A549 (cell line): Measurements from ENCODE around the gene SLC7A6OS. TPM values are rescaled to one million over a fixed set of nuclear protein-coding genes. Genes with fewer than 3 reads are reported as not detected.

Experiments
- ATAC-seq, 2 experiments: fragments of 200-7000 bp in 1 of 2; fragments of >200 bp in 1 of 2; cut with Nextera tagmentation in 1 of 2; cut with Tn5 transposase in 1 of 2; 3 replicates each; pipeline versions ENCODE4 v1.8.0 to v1.9.1; 2018 to 2020; ENCODE audit warnings: mild to moderate bottlenecking in 1 of 2, moderate library complexity in 1 of 2
- CTCF ChIA-PET: fragments of 300-600 bp; sonication (Branson Sonifier 250); formaldehyde crosslinking; extraction: SDS; loops from one replicate; lab custom pipeline; 2021; ENCODE audit warnings: antibody characterized with exemption, inconsistent platforms; lab: Yijun Ruan, JAX
- POLR2A ChIA-PET: fragments of 350-600 bp; formaldehyde crosslinking; extraction: SDS; loops from one replicate; lab custom pipeline; 2021; ENCODE audit warnings: antibody characterized with exemption, inconsistent platforms; lab: Yijun Ruan, JAX
- DNase-seq, 2 experiments: peaks; one replicate each; pipeline versions ENCODE4 v3.0.0 to v3.0.0-alpha.2; 2011 to 2016; ENCODE audit warnings: low read depth in 1 of 2, low spot score in 1 of 2
- FAIRE-seq: peaks from 2 replicates; lab custom pipeline; 2011; peaks lifted over from hg19 to GRCh38; lab: Jason Lieb, UNC
- H3K27ac ChIP-seq, 2 experiments: fragments of >200 bp; sonication (Bioruptor Twin); formaldehyde crosslinking; 3 replicates each; pipeline ENCODE4 v1.5.1; 2016 to 2017
- H3K4me1 ChIP-seq: fragments of >200 bp; sonication (Bioruptor Twin); formaldehyde crosslinking; 3 replicates; pipeline ENCODE4 v1.6.1; 2016
- H3K4me2 ChIP-seq: fragments of >200 bp; sonication (Bioruptor Twin); formaldehyde crosslinking; 3 replicates; pipeline ENCODE4 v1.6.1; 2016
- H3K4me3 ChIP-seq: fragments of >200 bp; sonication (Bioruptor Twin); formaldehyde crosslinking; 3 replicates; pipeline ENCODE4 v1.5.1; 2016
- H3K9me3 ChIP-seq: fragments of >200 bp; sonication (Bioruptor Twin); formaldehyde crosslinking; 3 replicates; pipeline ENCODE4 v1.6.1; 2016
- BCL3 ChIP-seq: fragments of >200 bp; sonication (Bioruptor Twin); formaldehyde crosslinking; IDR thresholded peaks from 3 replicates; pipeline ENCODE4 v1.6.1; 2016
- CBX8 ChIP-seq: fragments of 200-600 bp; sonication (generic); IDR thresholded peaks from 2 replicates; pipeline ENCODE4 v1.6.1; 2016
- CEBPB ChIP-seq, 2 experiments: fragments of >200 bp in 1 of 2; sonication (Bioruptor Twin) in 1 of 2; formaldehyde crosslinking in 1 of 2; IDR thresholded peaks; 2 replicates each; pipeline ENCODE4 v1.6.1; 2012 to 2016
- CHD2 ChIP-seq: fragments of 150-350 bp; IDR thresholded peaks from 2 replicates; pipeline ENCODE4 v1.6.1; 2014; ENCODE audit warnings: low read length; ENCODE audit not compliant: partially characterized antibody
- CHD4 ChIP-seq: fragments of 200-600 bp; sonication (generic); IDR thresholded peaks from 2 replicates; pipeline ENCODE4 v1.6.1; 2016; ENCODE audit warnings: antibody characterized with exemption, mild to moderate bottlenecking, borderline replicate concordance
- E2F6 ChIP-seq: IDR thresholded peaks from 2 replicates; pipeline ENCODE4 v1.6.1; 2012; ENCODE audit warnings: low read depth, borderline replicate concordance
- EHF ChIP-seq: fragments of 250-450 bp; sonication (Bioruptor Pico); IDR thresholded peaks from 2 replicates; pipeline ENCODE4 v1.5.0; 2020; ENCODE audit warnings: mild to moderate bottlenecking
- EP300 ChIP-seq, 2 experiments: fragments of >200 bp; sonication (Bioruptor Twin); formaldehyde crosslinking; IDR thresholded peaks; 2 replicates in 1 of 2; 3 replicates in 1 of 2; pipeline ENCODE4 v1.6.1; 2016 to 2017
- ESRRA ChIP-seq: fragments of 150-350 bp; IDR thresholded peaks from 2 replicates; pipeline ENCODE4 v1.6.1; 2014; ENCODE audit warnings: mild to moderate bottlenecking, low read length, borderline replicate concordance
- FOSL2 ChIP-seq, 2 experiments: fragments of 450-650 bp in 1 of 2; fragments of >200 bp in 1 of 2; sonication (Bioruptor Twin) in 1 of 2; formaldehyde crosslinking; IDR thresholded peaks; 2 replicates each; pipeline versions ENCODE4 v1.5.0 to v1.6.1; 2016 to 2020; ENCODE audit warnings: mild to moderate bottlenecking in 1 of 2, moderate library complexity in 1 of 2
- FOXS1 ChIP-seq: fragments of 250-450 bp; sonication (Bioruptor Pico); IDR thresholded peaks from 2 replicates; pipeline ENCODE4 v1.5.0; 2020; ENCODE audit warnings: mild to moderate bottlenecking, moderate library complexity
- HES2 ChIP-seq: fragments of >200 bp; sonication (Bioruptor Twin); formaldehyde crosslinking; IDR thresholded peaks from 2 replicates; pipeline ENCODE4 v1.6.1; 2016
- HOXA7 ChIP-seq: fragments of 250-450 bp; sonication (Bioruptor Pico); IDR thresholded peaks from 2 replicates; pipeline ENCODE4 v1.5.0; 2020; ENCODE audit warnings: mild to moderate bottlenecking, moderate library complexity
- HOXB13 ChIP-seq: fragments of 250-450 bp; sonication (Bioruptor Pico); IDR thresholded peaks from 2 replicates; pipeline ENCODE4 v1.5.0; 2020; ENCODE audit warnings: low read depth, mild to moderate bottlenecking, moderate library complexity
- KDM1A ChIP-seq: fragments of 200-600 bp; sonication (generic); IDR thresholded peaks from 2 replicates; pipeline ENCODE4 v1.6.1; 2016; ENCODE audit warnings: low read depth, mild to moderate bottlenecking
- KDM5A ChIP-seq: fragments of 200-600 bp; sonication (generic); IDR thresholded peaks from 2 replicates; pipeline ENCODE4 v1.6.1; 2016; ENCODE audit warnings: antibody characterized with exemption, mild to moderate bottlenecking
- MAX ChIP-seq: IDR thresholded peaks from 2 replicates; pipeline ENCODE4 v1.6.1; 2012
- MAZ ChIP-seq: fragments of 150-350 bp; IDR thresholded peaks from 2 replicates; pipeline ENCODE4 v1.6.1; 2014; ENCODE audit warnings: antibody characterized with exemption, low read depth, low read length, borderline replicate concordance
- NFE2L2 ChIP-seq: fragments of 150-350 bp; conservative IDR thresholded peaks from 2 replicates; pipeline ENCODE4 v1.6.1; 2014; ENCODE audit warnings: low read length
- NPAS2 ChIP-seq: fragments of 250-450 bp; sonication (Bioruptor Pico); IDR thresholded peaks from 2 replicates; pipeline ENCODE4 v1.8.0; 2022; ENCODE audit warnings: mild to moderate bottlenecking, moderate library complexity, borderline replicate concordance
- POLR2A ChIP-seq: IDR thresholded peaks from 2 replicates; pipeline ENCODE4 v1.6.1; 2012; ENCODE audit warnings: mild to moderate bottlenecking, low read length
- RAD21 ChIP-seq, 2 experiments: fragments of >200 bp in 1 of 2; sonication (Bioruptor Twin) in 1 of 2; formaldehyde crosslinking in 1 of 2; IDR thresholded peaks in 1 of 2; conservative IDR thresholded peaks in 1 of 2; 2 replicates in 1 of 2; 3 replicates in 1 of 2; pipeline ENCODE4 v1.6.1; 2012 to 2018; ENCODE audit warnings: inconsistent platforms in 1 of 2
- REST ChIP-seq: fragments of 200-600 bp; sonication (generic); IDR thresholded peaks from 2 replicates; pipeline ENCODE4 v1.6.1; 2016; ENCODE audit warnings: antibody characterized with exemption, mild to moderate bottlenecking, moderate library complexity
- RFX5 ChIP-seq: fragments of 450-650 bp; IDR thresholded peaks from 2 replicates; pipeline ENCODE4 v1.7.1; 2014; ENCODE audit warnings: antibody characterized with exemption, mild to moderate bottlenecking, moderate library complexity
- SMC3 ChIP-seq: fragments of >200 bp; sonication (Bioruptor Twin); formaldehyde crosslinking; IDR thresholded peaks from 3 replicates; pipeline ENCODE4 v1.6.1; 2018; ENCODE audit warnings: inconsistent platforms
- TP53 ChIP-seq: fragments of 250-450 bp; sonication (Bioruptor Pico); IDR thresholded peaks from 2 replicates; pipeline ENCODE4 v1.5.0; 2021; ENCODE audit warnings: mild to moderate bottlenecking, moderate library complexity
- USF2 ChIP-seq: fragments of 450-650 bp; IDR thresholded peaks from 2 replicates; pipeline ENCODE4 v1.6.1; 2014; ENCODE audit warnings: antibody characterized with exemption
- ZC3H11A ChIP-seq: fragments of 450-650 bp; IDR thresholded peaks from 2 replicates; pipeline ENCODE4 v1.6.1; 2014; ENCODE audit warnings: antibody characterized with exemption, mild to moderate bottlenecking
- ZSCAN20 ChIP-seq: fragments of 250-450 bp; sonication (Bioruptor Pico); IDR thresholded peaks from 2 replicates; pipeline ENCODE4 v1.8.0; 2022; ENCODE audit warnings: mild to moderate bottlenecking, moderate library complexity
- WGBS: methylation state at CpG from one replicate; pipeline ENCODE4 v1.1.6; 2017; ENCODE audit errors: missing lambda C conversion rate; 5-methylcytosine and 5-hydroxymethylcytosine counted together
- polyA plus RNA-seq, 4 experiments: library from polyadenylated mRNA; depleted of rRNA in 3 of 4; stranded (reverse); fragments of >200 nt; fragmentation: RNase III in 1 of 4; extraction: RNeasy Plus Mini Kit Qiagen cat#74134 plus additional on column Dnase treatment in 1 of 4; gene quantifications; 2 replicates in 3 of 4; 3 replicates in 1 of 4; pipeline ENCODE4 v1.2.3, GENCODE V29; 2011 to 2017

Gene SLC7A6OS
- polyA plus RNA-seq, 2 of the 4 experiments (the other 2 are of a cell fraction), result 10.4 to 11.9 TPM

- TF ChIP-seq MAX, result no peak
- TF ChIP-seq CEBPB (IDR thresholded peaks at IDR 0.05), result no peak
- TF ChIP-seq NPAS2 (CRISPR knock-in tag), result no peak
- no peak for TF ChIP-seq CBX8
- TF ChIP-seq REST, result no peak
- no peak for TF ChIP-seq HOXA7 (CRISPR knock-in tag)
- TF ChIP-seq RFX5, result no peak
- TF ChIP-seq TP53 (CRISPR knock-in tag), result no peak
- no peak for TF ChIP-seq FOSL2 (IDR thresholded peaks at IDR 0.05)
- no peak for TF ChIP-seq FOSL2 (CRISPR knock-in tag; IDR thresholded peaks at IDR 0.05)
- no peak for TF ChIP-seq ZC3H11A
- no peak for TF ChIP-seq BCL3
- no peak for TF ChIP-seq HES2
- no peak for TF ChIP-seq KDM5A
- TF ChIP-seq KDM1A, result no peak
- no peak for TF ChIP-seq CHD4
- TF ChIP-seq HOXB13 (CRISPR knock-in tag), result no peak
- no peak for TF ChIP-seq ZSCAN20
- no peak for TF ChIP-seq CHD2
- TF ChIP-seq E2F6, result no peak
- TF ChIP-seq, all 56 proteins: peak for 0
- ChIA-PET CTCF (interaction anchor here (0.6 to 19.3 kb wide), 4 partner anchors 64 to 174 kb away, joined by 3 to 335 read pairs (median 36); partner anchors contain the start of genes PLA2G15 and SLC7A6), POLR2A (interaction anchor here (1.0 to 2.9 kb wide), 2 partner anchors 14 to 63 kb away, joined by 3 to 9 read pairs; partner anchors contain the start of genes PRMT7 and SLC7A6OS)
- DNase-seq (no peak), ATAC-seq (no peak), FAIRE-seq (no peak)
- Histone ChIP-seq H3K9me3 (no peaks in the 10 kb centered on the region), H3K4me3 (no peak overlapping the region), H3K4me1 (peaks cover 5% of the 10 kb centered on the region; the same call in 1 of the 3 replicates), H3K4me2 (no peak overlapping the region), H3K27ac (no peak overlapping the region)
- 86% methylated on average over 8 of the region's 8 CpGs for WGBS
Measured at GRCh38 chr16:68324780-68325357, 14.1 kb upstream of the SLC7A6OS start.

- no peak overlapping the region for H3K27ac ChIP-seq
- H3K4me3 ChIP-seq, result no peak overlapping the region
- ChIA-PET CTCF (interaction anchor here (0.6 to 19.3 kb wide), 5 partner anchors 11 to 744 kb away, joined by 3 to 335 read pairs (median 3); partner anchors contain the start of genes PLA2G15 and SLC7A6), POLR2A (interaction anchor here (1.0 to 2.9 kb wide), 4 partner anchors 13 to 87 kb away, joined by 3 to 9 read pairs (median 3); partner anchors contain the start of genes PRMT7 and SLC7A6OS)
- FAIRE-seq (no peak), ATAC-seq (no peak), DNase-seq (no peak)
- TF ChIP-seq RAD21 (conservative IDR thresholded peaks at IDR 0.05 in 1 of 2, IDR thresholded peaks at IDR 0.05 in 1 of 2) (no peak), KDM1A (no peak), MAX (no peak), USF2 (no peak), HOXB13 (CRISPR knock-in tag) (no peak), SMC3 (no peak), HES2 (no peak), ZSCAN20 (no peak), POLR2A (no peak), NFE2L2 (no peak), EP300 (IDR thresholded peaks at IDR 0.05) (no peak), FOXS1 (CRISPR knock-in tag) (no peak), MAZ (no peak), ESRRA (no peak), EHF (no peak)
- 90% methylated on average over 5 of the region's 5 CpGs for WGBS
- H3K4me1 ChIP-seq, result peaks cover 5% of the 10 kb centered on the region; the same call in 1 of the 3 replicates
- H3K9me3 ChIP-seq, result no peaks in the 10 kb centered on the region
- no peak overlapping the region for H3K4me2 ChIP-seq
Measured at GRCh38 chr16:68324336-68324735, 13.6 kb upstream of the SLC7A6OS start.
